A549 (cell line): ENCODE measurements around the gene VOPP1. TPM values are rescaled to one million over a fixed set of nuclear protein-coding genes. Genes with fewer than 3 reads are reported as not detected.

Experiments used
- ATAC-seq, 2 experiments: fragments of 200-7000 bp in 1 of 2; fragments of >200 bp in 1 of 2; cut with Nextera tagmentation in 1 of 2; cut with Tn5 transposase in 1 of 2; 3 replicates each; pipeline versions ENCODE4 v1.8.0 to v1.9.1; 2018 to 2020; ENCODE audit warnings: mild to moderate bottlenecking in 1 of 2, moderate library complexity in 1 of 2
- CTCF ChIA-PET: fragments of 300-600 bp; sonication (Branson Sonifier 250); formaldehyde crosslinking; extraction: SDS; loops from one replicate; lab custom pipeline; 2021; ENCODE audit warnings: antibody characterized with exemption, inconsistent platforms; lab: Yijun Ruan, JAX
- POLR2A ChIA-PET: fragments of 350-600 bp; formaldehyde crosslinking; extraction: SDS; loops from one replicate; lab custom pipeline; 2021; ENCODE audit warnings: antibody characterized with exemption, inconsistent platforms; lab: Yijun Ruan, JAX
- DNase-seq, 2 experiments: peaks; one replicate each; pipeline versions ENCODE4 v3.0.0 to v3.0.0-alpha.2; 2011 to 2016; ENCODE audit warnings: low read depth in 1 of 2, low spot score in 1 of 2
- FAIRE-seq: peaks from 2 replicates; lab custom pipeline; 2011; peaks lifted over from hg19 to GRCh38; lab: Jason Lieb, UNC
- H3K27ac ChIP-seq, 2 experiments: fragments of >200 bp; sonication (Bioruptor Twin); formaldehyde crosslinking; 3 replicates each; pipeline ENCODE4 v1.5.1; 2016 to 2017
- H3K4me1 ChIP-seq: fragments of >200 bp; sonication (Bioruptor Twin); formaldehyde crosslinking; 3 replicates; pipeline ENCODE4 v1.6.1; 2016
- H3K4me2 ChIP-seq: fragments of >200 bp; sonication (Bioruptor Twin); formaldehyde crosslinking; 3 replicates; pipeline ENCODE4 v1.6.1; 2016
- H3K4me3 ChIP-seq: fragments of >200 bp; sonication (Bioruptor Twin); formaldehyde crosslinking; 3 replicates; pipeline ENCODE4 v1.5.1; 2016
- H3K9me3 ChIP-seq: fragments of >200 bp; sonication (Bioruptor Twin); formaldehyde crosslinking; 3 replicates; pipeline ENCODE4 v1.6.1; 2016
- CBX2 ChIP-seq: fragments of 200-600 bp; sonication (generic); IDR thresholded peaks from 2 replicates; pipeline ENCODE4 v1.6.1; 2016; ENCODE audit warnings: low read depth, mild to moderate bottlenecking, borderline replicate concordance
- CBX8 ChIP-seq: fragments of 200-600 bp; sonication (generic); IDR thresholded peaks from 2 replicates; pipeline ENCODE4 v1.6.1; 2016
- CHD4 ChIP-seq: fragments of 200-600 bp; sonication (generic); IDR thresholded peaks from 2 replicates; pipeline ENCODE4 v1.6.1; 2016; ENCODE audit warnings: antibody characterized with exemption, mild to moderate bottlenecking, borderline replicate concordance
- HDAC2 ChIP-seq: fragments of 200-600 bp; sonication (generic); IDR thresholded peaks from 2 replicates; pipeline ENCODE4 v1.6.1; 2016
- HEYL ChIP-seq: fragments of 250-450 bp; sonication (Bioruptor Pico); IDR thresholded peaks from 2 replicates; pipeline ENCODE4 v1.8.0; 2021; ENCODE audit warnings: mild to moderate bottlenecking, moderate library complexity
- HOXA7 ChIP-seq: fragments of 250-450 bp; sonication (Bioruptor Pico); IDR thresholded peaks from 2 replicates; pipeline ENCODE4 v1.5.0; 2020; ENCODE audit warnings: mild to moderate bottlenecking, moderate library complexity
- HOXB5 ChIP-seq: fragments of 250-450 bp; sonication (Bioruptor Pico); IDR thresholded peaks from 2 replicates; pipeline ENCODE4 v1.5.0; 2020; ENCODE audit warnings: mild to moderate bottlenecking, moderate library complexity
- JUN ChIP-seq, 2 experiments: fragments of >200 bp; sonication (Bioruptor Twin); formaldehyde crosslinking; IDR thresholded peaks; 2 replicates in 1 of 2; 3 replicates in 1 of 2; pipeline ENCODE4 v1.6.1; 2016 to 2017
- KDM1A ChIP-seq: fragments of 200-600 bp; sonication (generic); IDR thresholded peaks from 2 replicates; pipeline ENCODE4 v1.6.1; 2016; ENCODE audit warnings: low read depth, mild to moderate bottlenecking
- KDM5A ChIP-seq: fragments of 200-600 bp; sonication (generic); IDR thresholded peaks from 2 replicates; pipeline ENCODE4 v1.6.1; 2016; ENCODE audit warnings: antibody characterized with exemption, mild to moderate bottlenecking
- POLR2AphosphoS2 ChIP-seq: conservative IDR thresholded peaks from 2 replicates; pipeline ENCODE4 v1.6.1; 2012; ENCODE audit warnings: low read length, improper control_type of control experiment, inconsistent platforms
- RARB ChIP-seq: fragments of 250-450 bp; sonication (Bioruptor Pico); IDR thresholded peaks from 2 replicates; pipeline ENCODE4 v1.8.0; 2021; ENCODE audit warnings: mild to moderate bottlenecking, moderate library complexity
- RCOR1 ChIP-seq: fragments of 150-350 bp; IDR thresholded peaks from 2 replicates; pipeline ENCODE4 v1.6.1; 2014; ENCODE audit warnings: antibody characterized with exemption, low read length, low read depth
- RNF2 ChIP-seq: fragments of 200-600 bp; sonication (generic); IDR thresholded peaks from 2 replicates; pipeline ENCODE4 v1.6.1; 2016; ENCODE audit warnings: low read depth, mild to moderate bottlenecking, antibody characterized with exemption, moderate library complexity, borderline replicate concordance
- TFCP2L1 ChIP-seq: fragments of 250-450 bp; sonication (Bioruptor Pico); IDR thresholded peaks from 2 replicates; pipeline ENCODE4 v1.5.0; 2021; ENCODE audit warnings: mild to moderate bottlenecking
- ZFP36 ChIP-seq: fragments of 450-650 bp; IDR thresholded peaks from 2 replicates; pipeline ENCODE4 v1.6.1; 2014; ENCODE audit warnings: borderline replicate concordance; ENCODE audit not compliant: partially characterized antibody
- ZNF302 ChIP-seq: fragments of 250-450 bp; sonication (Bioruptor Pico); IDR thresholded peaks from 2 replicates; pipeline ENCODE4 v1.9.0; 2021; ENCODE audit warnings: inconsistent platforms, mild to moderate bottlenecking, moderate library complexity
- WGBS: methylation state at CpG from one replicate; pipeline ENCODE4 v1.1.6; 2017; ENCODE audit errors: missing lambda C conversion rate; 5-methylcytosine and 5-hydroxymethylcytosine counted together
- polyA plus RNA-seq, 4 experiments: library from polyadenylated mRNA; depleted of rRNA in 3 of 4; stranded (reverse); fragments of >200 nt; fragmentation: RNase III in 1 of 4; extraction: RNeasy Plus Mini Kit Qiagen cat#74134 plus additional on column Dnase treatment in 1 of 4; gene quantifications; 2 replicates in 3 of 4; 3 replicates in 1 of 4; pipeline ENCODE4 v1.2.3, GENCODE V29; 2011 to 2017
- TF ChIP-seq, protein P1 (sequence below): fragments of 450-650 bp; IDR thresholded peaks from 2 replicates; pipeline ENCODE4 v1.6.1; 2014; ENCODE audit warnings: antibody characterized with exemption
- TF ChIP-seq, protein P2 (sequence below): fragments of 200-600 bp; sonication (generic); IDR thresholded peaks from 2 replicates; pipeline ENCODE4 v1.6.1; 2016; ENCODE audit warnings: antibody characterized with exemption, mild to moderate bottlenecking, moderate library complexity
- TF ChIP-seq, protein P3 (sequence below): fragments of 250-450 bp; sonication (Bioruptor Pico); IDR thresholded peaks from 2 replicates; pipeline ENCODE4 v1.5.0; 2021; ENCODE audit warnings: mild to moderate bottlenecking, moderate library complexity, borderline replicate concordance

The VOPP1 gene
- polyA plus RNA-seq, 2 of the 4 experiments (the other 2 are of a cell fraction): 68.1 to 73.4 TPM

DNA sequence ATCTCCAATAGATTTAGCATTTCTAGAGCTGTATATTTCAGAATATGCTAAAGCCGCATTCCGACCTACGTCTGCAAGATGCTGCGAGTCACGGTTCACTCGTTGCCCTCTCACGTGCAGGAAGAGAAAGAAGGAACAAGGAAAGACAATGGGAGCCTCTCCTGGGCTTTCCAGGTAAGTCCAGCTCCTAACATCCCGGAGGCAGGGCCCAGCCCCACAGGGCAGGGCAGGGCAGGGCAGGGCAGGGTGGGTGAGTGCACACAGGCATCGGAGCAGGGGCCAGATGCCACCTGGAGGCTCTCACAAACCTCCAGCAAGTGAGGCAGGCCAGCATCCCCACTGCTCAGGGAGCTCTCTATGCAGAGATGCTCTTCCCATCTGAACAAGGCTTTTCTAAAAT, 50.8 kb downstream of the VOPP1 start (continued):
- no peak for TF ChIP-seq POLR2AphosphoS2
- TF ChIP-seq, protein P1, sequence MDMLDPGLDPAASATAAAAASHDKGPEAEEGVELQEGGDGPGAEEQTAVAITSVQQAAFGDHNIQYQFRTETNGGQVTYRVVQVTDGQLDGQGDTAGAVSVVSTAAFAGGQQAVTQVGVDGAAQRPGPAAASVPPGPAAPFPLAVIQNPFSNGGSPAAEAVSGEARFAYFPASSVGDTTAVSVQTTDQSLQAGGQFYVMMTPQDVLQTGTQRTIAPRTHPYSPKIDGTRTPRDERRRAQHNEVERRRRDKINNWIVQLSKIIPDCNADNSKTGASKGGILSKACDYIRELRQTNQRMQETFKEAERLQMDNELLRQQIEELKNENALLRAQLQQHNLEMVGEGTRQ: no peak
- TF ChIP-seq, all 56 proteins: peak for 0

DNA sequence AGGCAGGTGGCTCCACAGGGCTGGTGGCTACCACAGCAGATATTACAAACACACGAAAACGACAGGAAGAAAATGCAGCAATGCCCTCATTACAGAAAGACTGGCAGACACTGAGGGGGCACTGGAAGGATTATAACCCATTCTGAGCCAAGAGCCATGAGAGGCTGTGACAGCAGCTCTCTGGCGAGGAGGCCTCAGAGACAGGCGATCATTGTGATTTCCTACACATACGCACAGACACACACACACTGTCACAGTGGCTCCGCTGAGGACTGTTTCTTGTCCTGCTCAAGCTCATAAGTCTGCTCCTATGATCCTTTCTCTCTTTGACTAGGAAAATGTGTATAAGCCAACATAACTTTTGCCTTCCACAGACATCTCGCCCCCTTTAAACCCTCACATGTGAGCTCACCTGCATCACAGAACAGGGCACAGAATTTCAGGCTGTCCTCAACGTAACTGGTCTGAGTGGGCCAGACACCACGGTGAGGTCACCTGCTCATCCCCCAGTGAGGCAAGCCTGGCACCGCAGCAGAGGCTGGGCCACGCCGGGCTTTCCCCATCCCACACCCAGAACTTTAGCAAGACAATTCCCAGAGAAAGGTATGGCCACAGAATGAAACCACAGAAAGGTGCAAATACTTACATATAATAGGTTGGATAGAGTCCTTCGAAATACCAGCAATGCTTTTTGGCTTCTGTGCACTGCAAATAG, 51.7 kb downstream of the VOPP1 start:
- POLR2A ChIA-PET: no interaction called here
- CTCF ChIA-PET: interaction anchor here (0.9 to 2.2 kb wide), 4 partner anchors 10 to 18 kb away, joined by 3 to 7 read pairs (median 4); no protein-coding TSS in a partner anchor
- ATAC-seq (no peak), DNase-seq (no peak), FAIRE-seq (no peak)
- H3K27ac ChIP-seq: no peak overlapping the region
- WGBS: 95% methylated on average over 13 of the region's 13 CpGs
- TF ChIP-seq HEYL (CRISPR knock-in tag) (no peak), ZNF302 (no peak), POLR2AphosphoS2 (no peak), CHD4 (no peak), RCOR1 (no peak), JUN (IDR thresholded peaks at IDR 0.05) (no peak), RARB (CRISPR knock-in tag) (no peak), KDM1A (no peak), HOXB5 (CRISPR knock-in tag) (no peak), ZFP36 (no peak), CBX2 (no peak), RNF2 (no peak), CBX8 (no peak), TFCP2L1 (CRISPR knock-in tag) (no peak), HDAC2 (no peak), KDM5A (no peak), HOXA7 (CRISPR knock-in tag) (no peak)
- TF ChIP-seq, protein P2, sequence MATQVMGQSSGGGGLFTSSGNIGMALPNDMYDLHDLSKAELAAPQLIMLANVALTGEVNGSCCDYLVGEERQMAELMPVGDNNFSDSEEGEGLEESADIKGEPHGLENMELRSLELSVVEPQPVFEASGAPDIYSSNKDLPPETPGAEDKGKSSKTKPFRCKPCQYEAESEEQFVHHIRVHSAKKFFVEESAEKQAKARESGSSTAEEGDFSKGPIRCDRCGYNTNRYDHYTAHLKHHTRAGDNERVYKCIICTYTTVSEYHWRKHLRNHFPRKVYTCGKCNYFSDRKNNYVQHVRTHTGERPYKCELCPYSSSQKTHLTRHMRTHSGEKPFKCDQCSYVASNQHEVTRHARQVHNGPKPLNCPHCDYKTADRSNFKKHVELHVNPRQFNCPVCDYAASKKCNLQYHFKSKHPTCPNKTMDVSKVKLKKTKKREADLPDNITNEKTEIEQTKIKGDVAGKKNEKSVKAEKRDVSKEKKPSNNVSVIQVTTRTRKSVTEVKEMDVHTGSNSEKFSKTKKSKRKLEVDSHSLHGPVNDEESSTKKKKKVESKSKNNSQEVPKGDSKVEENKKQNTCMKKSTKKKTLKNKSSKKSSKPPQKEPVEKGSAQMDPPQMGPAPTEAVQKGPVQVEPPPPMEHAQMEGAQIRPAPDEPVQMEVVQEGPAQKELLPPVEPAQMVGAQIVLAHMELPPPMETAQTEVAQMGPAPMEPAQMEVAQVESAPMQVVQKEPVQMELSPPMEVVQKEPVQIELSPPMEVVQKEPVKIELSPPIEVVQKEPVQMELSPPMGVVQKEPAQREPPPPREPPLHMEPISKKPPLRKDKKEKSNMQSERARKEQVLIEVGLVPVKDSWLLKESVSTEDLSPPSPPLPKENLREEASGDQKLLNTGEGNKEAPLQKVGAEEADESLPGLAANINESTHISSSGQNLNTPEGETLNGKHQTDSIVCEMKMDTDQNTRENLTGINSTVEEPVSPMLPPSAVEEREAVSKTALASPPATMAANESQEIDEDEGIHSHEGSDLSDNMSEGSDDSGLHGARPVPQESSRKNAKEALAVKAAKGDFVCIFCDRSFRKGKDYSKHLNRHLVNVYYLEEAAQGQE: no peak
- TF ChIP-seq, protein P3, sequence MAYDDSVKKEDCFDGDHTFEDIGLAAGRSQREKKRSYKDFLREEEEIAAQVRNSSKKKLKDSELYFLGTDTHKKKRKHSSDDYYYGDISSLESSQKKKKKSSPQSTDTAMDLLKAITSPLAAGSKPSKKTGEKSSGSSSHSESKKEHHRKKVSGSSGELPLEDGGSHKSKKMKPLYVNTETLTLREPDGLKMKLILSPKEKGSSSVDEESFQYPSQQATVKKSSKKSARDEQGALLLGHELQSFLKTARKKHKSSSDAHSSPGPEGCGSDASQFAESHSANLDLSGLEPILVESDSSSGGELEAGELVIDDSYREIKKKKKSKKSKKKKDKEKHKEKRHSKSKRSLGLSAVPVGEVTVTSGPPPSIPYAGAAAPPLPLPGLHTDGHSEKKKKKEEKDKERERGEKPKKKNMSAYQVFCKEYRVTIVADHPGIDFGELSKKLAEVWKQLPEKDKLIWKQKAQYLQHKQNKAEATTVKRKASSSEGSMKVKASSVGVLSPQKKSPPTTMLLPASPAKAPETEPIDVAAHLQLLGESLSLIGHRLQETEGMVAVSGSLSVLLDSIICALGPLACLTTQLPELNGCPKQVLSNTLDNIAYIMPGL (CRISPR knock-in tag): no peak
- H3K4me1 ChIP-seq: no peaks in the 10 kb centered on the region
- H3K9me3 ChIP-seq: no peaks in the 10 kb centered on the region
- no peak overlapping the region for H3K4me3 ChIP-seq
- H3K4me2 ChIP-seq: no peak overlapping the region
